Body of pancreas (tissue), 4 donors: ENCODE data around the gene CTTNBP2.

Experiments
- CTCF ChIP-seq, 7 experiments: fragments of 450-650 bp in 4 of 7; fragments of 200-600 bp in 3 of 7; sonication (generic) in 3 of 7; IDR thresholded peaks; one replicate each; pipeline ENCODE4 v1.5.1; 2016 to 2019; ENCODE audit warnings: antibody characterized with exemption in 7 of 7
- POLR2A ChIP-seq, 3 donors: fragments of 450-650 bp; IDR thresholded peaks; one replicate each; pipeline ENCODE4 v1.6.1; 2016; ENCODE audit warnings: antibody characterized with exemption in 3 of 3, mild to moderate bottlenecking in 2 of 3

- TF ChIP-seq CTCF (IDR thresholded peaks at IDR 0.05) (no peak), POLR2A (IDR thresholded peaks at IDR 0.05) (no peak)
Measured at GRCh38 chr7:117661328-117661727, 211.9 kb downstream of the CTTNBP2 start.
